ENCODE data around the gene RRAGD.

RRAGD gene, protein sequence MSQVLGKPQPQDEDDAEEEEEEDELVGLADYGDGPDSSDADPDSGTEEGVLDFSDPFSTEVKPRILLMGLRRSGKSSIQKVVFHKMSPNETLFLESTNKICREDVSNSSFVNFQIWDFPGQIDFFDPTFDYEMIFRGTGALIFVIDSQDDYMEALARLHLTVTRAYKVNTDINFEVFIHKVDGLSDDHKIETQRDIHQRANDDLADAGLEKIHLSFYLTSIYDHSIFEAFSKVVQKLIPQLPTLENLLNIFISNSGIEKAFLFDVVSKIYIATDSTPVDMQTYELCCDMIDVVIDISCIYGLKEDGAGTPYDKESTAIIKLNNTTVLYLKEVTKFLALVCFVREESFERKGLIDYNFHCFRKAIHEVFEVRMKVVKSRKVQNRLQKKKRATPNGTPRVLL

DNA sequence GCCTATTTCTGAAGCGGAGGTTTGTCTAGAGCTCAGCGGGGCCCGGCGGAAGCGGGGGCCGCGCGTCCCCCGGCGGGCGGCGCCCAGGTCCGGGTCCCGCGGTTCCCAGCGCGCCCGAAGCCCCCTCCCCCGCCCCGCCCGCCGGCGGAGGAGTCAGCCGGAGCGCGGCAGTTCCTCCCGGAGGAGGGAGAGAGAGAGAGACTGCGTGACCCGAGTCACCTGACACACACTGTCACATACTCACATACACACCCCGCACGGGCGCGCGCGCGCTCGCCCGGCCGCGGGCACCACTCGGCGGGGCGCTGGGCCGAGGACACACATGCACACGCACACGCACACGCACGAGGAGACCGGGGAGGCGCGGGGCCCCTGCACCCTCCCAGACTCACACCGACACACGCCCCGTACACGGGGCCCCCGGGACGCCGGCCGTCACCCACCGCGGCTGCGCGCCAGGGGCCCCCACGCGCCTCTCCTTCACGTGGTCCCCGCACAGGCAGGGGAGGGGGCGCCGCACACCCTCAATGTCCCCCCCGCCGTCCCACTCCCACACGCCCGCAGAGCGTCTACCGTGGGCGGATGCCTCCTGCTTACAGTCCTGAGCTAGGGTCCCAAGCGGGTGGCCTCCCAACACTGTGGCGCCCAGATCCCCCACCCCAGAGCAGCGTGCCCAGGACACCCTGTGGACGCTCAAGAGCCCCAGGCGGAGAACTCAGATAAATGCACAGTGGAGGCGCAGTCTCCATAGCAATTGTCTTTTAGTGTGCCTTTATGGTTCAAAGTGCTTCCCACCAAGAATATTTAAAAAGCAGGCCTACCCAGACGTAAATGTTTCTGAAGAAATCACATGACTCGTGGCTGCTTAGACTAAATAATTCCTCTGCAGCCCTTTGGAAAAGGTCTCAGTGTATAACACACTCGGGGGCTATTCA lies at the start of gene RRAGD:
RRAGD (minus strand) TSS at position 203 of the 935 bp plus-strand sequence. CDS start 280 bp downstream, outside the sequence.
- DNase-seq = peak; percentile 6

DNA sequence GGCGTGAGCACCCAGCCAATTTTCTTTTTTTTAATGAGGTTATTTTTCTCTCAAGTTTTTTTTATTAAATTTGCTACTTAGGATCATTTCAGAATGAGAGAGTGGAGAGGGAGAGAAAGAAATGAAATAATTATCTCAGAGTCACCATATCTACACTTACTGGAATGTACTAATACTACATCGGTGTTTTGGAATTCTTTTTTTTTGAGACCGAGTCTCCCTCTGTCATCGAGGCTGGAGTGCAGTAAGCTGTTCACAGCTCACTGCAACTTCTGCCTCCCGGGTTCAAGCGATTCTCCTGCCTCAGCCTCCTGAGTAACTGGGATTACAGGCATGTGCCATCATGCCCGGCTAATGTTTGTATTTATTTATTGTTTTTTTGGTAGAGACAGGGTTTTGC lies 48.6 kb upstream of the RRAGD start:
- DNase-seq = no peak

DNA sequence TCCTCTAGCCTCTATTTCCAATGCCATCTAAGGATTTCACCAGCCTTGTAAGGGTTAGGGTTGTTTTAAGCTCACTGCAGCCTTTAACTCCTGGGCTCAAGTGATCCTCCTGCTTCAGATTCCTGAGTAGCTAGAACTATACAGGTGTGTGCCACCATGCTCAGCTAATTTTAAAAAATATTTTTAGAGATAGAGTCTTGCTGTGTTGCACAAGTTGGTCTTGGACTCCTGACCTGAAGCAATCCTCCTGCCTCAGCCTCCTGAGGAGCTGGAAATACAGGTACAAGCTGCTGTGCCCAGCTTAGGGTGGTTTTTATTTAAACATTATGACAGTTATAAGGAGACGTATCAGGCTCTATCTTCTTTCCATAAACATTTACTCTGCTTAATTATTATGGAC lies 47.4 kb upstream of the RRAGD start:
- DNase-seq = no peak

DNA sequence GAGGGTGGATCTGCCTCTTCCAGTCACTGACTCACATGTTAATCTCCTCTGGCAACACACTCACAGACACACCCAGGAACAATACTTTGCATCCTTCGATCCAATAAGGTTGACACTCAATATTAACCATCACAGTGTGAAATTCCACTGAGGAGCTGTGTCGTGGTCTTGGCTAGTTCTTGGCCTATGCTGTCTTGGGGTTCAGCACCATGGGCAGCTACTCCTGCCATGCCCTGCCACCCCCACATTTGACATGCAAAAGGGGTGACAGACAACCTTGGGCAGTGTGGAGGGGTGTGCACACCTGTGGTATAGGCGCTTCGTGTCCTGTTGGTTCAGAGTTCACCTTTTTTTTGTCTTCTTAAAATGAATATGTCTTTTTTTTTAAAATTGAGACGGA lies 46.6 kb upstream of the RRAGD start:
- no peak for DNase-seq

DNA sequence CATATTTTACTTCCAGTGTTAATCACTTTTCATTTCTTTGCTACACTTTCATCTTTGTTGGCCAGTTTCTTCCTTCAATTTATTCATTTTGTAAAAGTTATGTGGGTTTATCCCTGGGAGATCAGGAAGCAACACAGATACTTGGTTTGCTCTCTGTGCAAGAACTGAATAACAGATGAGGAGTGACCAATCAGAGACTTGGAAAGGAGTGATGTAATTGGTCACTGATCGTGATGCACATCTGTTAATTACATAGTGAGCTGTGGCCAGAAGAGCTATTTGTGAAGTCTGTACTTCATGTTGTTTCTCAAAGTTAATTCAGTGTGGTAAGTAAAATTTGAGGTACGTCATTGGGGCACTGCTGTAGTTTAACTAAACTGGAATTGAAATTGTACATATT lies 42.2 kb upstream of the RRAGD start:
- no peak for DNase-seq

DNA sequence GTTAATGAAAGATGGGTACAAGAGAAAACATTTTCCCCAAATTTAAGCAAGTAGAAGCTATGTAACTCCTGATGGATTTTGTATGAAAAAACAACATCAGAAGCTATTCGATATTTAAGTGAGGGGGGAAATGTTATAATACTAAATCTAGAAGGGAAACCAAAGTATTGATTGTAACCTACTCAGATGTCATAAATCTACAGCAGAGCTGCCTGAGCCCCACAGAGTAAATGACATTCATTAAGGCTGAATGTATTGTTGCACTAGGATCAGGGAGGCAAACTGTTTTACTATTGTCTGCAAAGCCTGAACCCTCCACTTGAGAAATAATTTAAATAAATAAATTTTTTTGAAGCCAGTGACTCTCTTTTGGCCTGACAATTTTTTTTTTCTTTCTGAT lies 40.2 kb upstream of the RRAGD start:
- DNase-seq = no peak

DNA sequence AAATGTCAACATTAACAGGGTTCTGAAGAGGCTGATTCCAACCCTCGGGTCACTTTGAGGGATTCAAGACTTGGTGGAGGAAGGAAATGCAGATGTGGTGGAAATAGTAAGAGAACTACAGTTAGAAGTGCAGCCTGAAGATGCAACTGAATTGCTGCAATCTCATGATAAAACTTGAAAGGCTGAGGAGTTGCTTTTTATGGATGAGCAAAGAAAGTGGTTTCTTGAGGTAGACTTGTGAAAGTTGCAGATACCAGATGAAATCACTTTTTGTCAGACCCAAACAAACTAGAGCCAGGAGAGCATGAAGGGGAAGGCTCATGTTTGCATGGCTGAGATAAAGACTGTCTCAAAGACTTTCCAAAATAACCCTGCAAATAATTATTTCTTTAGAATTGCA lies 37.1 kb upstream of the RRAGD start:
- no peak for DNase-seq

DNA sequence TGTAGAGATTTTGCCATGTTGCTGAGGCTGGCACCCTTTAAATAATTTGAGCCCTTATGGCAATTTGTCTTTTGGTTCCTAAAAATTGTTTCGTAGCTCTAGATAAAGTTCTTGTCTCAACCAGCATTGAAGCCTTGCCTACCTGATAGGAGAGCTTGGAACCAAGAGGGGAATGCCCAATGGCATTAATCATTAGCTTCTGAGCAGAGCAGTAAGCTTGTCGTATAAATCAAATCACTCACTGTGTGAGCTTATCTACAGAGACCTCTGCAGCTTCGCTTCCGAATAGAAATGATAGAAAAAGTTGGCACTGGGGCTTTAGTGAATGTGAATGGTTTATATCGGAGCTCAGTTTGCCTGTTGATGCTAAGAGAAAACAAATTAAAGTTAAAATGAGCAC lies 31.6 kb upstream of the RRAGD start:
- no peak for DNase-seq

DNA sequence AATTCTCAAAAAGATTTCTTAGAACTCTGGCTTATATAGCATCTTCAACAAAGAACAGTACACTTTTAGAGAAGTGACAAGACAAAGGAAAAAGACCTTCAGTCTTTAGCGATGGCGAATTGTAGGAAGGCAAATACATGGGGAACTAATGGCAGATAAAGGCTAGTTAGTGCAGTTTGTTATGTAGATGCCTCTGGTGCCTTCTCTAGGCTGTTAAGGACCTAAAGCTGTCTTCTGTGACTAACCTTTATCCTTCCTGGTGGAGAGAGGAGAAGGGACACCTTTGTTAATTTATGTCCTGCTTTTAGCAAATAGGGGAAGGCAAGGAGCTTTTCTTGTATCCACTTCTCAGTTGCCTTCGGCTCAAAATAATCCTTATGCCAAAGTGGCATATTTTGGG lies 28.1 kb upstream of the RRAGD start:
- DNase-seq = no peak

DNA sequence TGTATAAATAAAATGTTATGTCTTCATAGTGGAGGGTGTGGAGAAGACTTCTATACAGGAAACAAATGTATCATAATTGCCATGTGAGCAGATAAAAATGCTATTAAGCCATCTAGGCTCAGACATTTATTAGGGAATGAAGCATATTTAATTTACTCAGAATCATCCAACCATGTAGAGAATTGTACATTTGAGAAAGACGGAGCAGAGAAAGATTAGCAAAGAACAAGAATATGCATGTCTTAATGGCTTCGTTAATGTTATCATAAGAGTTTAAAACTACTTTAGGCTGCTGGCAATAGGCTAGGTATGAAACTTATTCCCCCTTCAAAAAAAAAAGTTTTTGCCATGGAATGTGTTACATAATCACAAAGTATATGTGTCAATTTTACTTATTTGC lies 26.9 kb upstream of the RRAGD start:
- DNase-seq = no peak

DNA sequence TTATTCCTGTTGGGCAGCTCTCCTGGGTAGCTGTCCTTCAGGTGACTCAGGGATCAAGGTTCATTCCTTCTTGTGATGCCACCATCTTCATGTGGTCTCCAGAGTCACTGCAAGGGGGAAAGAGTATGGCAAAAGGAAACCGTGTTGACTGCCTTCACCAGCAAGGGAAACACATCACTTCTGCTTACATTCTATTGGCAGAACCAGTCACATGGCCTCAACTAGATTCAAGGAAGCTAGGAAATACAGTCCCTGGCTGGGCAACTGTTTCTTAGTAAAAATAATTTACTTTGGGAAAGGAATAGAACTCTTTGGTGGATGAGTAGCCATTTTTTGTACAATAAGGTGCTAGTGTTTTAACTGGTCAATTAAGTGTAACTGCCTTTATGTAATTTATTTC lies 26.2 kb upstream of the RRAGD start:
- no peak for DNase-seq

DNA sequence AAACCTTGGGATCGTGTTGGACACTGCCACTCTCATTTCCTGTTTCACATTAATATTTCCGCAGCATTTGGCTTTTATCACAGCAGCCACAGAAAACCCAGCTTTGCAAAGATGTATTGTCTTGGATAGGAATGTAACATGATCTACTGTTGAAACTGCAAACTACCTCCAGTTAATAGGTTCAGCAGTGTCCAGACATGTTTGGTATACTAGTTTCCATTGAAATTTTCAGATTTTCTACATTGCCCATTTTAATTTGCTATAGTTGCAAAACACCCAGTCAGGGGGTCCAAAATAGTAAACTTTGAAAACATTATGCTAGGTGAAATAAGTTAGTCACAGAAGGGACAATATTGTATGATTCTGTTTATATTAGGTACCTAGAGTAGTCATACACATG lies 24.2 kb upstream of the RRAGD start:
- DNase-seq = no peak

DNA sequence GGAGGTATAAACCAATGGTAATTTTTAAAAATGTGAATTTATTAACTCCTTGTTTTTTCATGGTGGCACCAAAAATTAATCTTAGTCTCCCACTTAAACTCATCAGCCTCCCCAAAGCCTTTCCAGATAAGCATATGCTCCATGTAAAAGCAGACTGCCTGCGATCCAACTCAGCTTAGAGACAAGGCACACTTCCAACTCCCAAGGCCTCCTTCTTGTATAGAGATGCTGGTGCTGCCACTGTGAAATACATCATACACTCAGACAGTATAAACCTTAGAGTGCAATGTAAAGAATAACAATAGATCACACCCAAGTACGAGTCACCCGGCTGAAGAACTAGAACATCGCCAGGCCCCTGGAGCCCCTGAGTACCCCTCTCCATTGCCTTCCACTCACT lies 22.9 kb upstream of the RRAGD start:
- DNase-seq = no peak

DNA sequence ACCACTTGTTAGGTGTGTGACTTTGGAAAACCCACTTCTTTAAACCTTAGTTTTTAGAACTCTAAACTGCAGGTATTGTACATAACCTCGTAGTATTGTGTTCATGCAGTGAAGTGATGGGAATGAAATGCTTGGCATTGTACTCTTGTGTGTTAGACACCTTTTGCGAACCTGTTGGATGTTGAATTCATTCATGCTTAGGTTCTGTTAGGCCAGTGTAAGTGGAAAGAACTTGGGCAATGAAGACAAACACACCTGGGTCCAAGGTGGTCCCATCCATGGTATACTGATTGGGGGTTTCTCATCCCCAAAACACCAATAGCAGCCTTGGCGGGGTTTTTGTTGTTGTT lies 22.1 kb upstream of the RRAGD start:
- no peak for DNase-seq

DNA sequence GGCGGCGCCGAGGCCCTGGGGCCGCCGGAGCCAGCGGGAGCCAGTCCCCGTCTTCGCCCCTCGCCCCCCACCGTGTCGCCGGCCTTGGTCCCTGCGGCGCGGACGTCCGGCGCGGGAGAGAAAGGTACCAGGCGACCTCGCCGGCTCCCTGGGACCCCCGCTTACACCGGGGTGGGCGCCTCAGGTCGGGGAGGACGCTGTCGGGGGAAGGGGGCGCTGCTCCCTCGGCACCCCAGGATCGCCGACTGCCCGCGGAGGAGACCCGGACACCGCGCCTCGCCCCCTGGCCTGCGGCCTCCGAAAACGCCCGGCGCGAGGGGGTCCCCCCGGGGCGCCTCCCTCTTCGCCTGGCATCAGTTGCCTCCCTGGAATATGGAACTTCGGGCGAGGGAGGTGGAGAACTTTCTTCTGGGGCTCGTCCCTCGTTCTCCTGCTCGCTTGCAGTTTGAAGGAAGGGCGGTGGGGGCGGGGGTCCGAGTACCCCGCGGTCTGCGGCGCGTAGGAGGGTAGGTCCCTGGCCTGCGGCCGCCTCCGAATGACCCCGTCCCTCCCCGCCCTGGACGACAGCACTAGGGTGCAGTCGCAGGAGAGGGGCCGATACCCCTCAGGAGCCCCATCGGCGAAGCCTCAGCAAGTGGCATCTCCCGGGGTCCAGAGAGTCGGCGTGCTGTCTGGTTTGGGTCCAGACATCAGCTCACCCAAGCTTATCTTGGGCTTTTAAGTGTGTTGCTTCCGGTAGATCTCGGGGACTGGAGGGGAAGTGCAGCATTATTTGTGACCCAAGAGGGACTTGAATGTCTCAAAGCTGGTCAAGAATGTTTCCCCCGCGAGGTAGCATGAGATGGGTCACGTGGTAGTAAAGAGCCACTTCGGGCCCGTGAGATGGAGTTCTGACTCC lies 21.4 kb upstream of the RRAGD start:
- no peak for DNase-seq

DNA sequence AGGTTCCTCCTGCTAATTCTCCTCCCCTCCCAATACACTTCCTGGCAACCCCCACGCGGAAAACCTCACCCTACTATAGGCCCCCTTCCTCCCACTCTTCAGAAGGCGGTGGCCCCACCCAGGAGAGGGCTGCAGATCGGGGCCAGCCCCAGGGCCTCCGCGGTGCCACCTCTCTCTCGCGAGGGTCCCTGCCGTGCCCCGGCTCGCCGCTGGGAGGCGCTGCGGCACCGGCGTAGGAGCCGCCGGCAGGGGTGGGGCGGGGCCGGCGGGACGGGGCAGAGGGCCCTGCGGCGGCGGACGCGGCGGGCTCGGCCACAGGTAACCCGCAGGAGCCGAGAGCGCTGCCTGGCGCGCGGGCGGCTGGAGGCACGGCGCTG lies 20.8 kb upstream of the RRAGD start, which contains the start of gene ANKRD6:
ANKRD6 (plus strand) TSS at position 278 of the 377 bp plus-strand sequence. CDS start 133,825 bp downstream, outside the sequence.
- DNase-seq = peak; percentile 46

DNA sequence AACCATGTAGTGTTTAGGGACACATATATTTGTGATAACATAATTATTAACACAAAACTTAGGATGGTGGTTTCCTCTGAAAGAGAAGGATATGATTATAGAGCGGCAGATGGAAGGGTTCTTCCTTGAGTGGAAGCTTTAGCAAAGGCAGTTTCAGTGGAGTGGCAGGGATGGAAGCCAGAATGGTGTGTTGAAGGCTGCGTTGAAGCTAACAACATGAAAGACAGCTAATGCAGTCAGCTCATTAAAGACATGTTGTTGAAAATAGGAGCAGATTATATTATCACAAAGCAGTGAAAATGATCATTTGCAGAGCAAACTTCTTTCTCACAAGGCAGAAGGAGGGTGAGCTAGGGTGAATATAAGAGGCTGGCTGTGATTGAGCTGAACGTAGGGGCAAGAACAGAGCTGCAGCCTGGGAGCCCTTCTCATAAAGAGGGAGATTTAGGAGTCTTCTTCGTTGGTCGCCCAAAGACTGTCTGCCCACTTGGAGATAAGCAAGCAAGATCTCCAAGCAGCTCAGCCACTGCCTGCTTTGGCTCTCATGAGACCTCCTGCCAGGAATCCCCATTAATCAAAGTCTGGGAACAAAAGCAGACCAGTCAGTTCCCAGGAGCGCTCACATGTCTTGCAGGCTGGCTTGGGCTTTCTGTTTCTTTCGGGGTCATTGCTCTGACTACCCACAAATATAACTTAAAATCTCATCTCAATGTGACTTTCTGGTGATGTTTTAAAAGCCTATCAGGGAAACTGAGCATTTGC lies 18.3 kb upstream of the RRAGD start:
- no peak for DNase-seq

DNA sequence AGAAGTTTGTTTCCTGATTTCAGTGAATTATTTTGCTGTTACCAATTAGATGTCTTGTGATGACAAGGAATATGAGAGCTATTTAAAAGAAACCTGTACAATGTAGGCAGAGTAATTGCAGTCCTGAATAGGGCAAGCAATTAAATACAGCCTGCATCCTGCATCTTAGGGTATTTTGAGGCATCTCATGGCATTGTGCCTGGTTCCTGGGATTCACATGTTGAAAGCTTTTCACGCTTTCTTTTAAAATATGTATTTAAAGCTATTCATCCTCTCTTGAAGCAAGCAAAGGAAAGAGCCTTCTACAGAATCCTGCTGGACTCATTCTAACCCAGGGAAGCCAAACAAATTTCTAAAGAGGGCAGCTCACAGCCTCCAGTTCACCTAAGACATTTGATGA lies 4.7 kb upstream of the RRAGD start:
- no peak for DNase-seq

DNA sequence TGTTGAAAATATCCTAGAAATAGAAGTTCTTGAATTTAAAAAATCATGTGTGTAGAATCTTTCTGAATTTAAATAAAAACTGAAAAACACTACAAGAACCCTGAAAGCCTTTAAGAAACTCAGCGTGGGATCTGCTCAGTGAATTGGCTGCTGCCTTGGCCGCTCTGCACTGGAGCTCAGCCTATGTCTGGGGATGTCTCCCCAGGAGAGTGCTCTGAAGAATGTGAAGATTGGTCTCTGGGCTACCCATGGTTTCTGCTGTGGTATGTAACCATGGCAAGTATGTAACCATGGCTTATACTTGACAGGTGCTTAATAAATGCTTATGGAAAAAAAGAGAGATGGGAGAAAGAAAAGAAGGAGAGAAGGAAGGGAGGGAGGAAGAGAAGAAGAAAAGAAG lies 3.1 kb upstream of the RRAGD start:
- DNase-seq = no peak

DNA sequence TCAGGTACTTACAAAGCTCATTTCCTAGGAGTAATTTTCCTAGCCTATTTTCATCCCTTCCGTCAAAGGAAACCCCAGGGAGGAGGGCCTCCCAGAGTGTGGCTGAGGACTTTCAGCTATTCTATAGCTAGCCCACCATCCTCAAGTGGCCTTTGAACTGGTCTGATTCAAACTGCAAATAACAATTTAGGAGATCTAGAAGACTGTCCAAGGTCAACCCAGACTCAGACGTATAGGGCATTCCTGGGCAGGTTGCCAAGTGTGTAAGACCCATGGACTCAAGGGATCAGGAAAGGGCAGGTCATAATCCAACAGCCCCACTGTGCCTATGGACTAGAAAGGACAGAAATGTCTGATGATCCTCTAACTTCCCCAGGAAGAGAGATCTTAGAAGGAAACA lies 2.1 kb upstream of the RRAGD start:
- no peak for DNase-seq

DNA sequence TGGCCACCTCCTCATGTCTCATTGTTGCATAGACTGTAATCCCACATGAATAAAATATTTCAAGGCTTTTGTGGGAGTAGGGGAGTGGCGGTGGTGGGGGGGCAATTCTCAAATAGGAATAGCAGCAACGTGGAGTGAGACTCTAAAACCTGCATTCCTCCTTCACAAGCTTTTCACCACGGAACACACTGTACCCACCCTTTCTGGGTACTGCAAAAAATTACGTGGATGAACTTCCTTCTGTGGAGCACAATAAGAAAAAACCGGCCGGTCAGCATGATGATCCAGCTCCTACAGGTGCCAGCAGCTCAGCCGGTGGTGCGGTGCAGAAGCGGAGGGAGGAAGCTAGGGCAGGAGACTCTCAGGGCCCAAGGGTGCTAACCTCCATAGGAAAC lies 930 bp upstream of the RRAGD start:
- no peak for DNase-seq
